Measurements from ENCODE around the gene C5orf22. TPM values are rescaled to one million over a fixed set of nuclear protein-coding genes. Genes with fewer than 3 reads are reported as not detected.

Gene C5orf22
- total RNA-seq (2014; rRNA removed; shearing (Covaris generic)) (20.5 and 21.6 TPM in 2 replicates), total RNA-seq (2022) (31.4 and 33.5 TPM in 2 replicates), Bru-seq, nascent RNA (percentile 77 among the genes with signal in this experiment), BruChase-seq, experiment 1, labeled RNA remaining after a 6-hour chase (percentile 75 among the genes with signal in this experiment), BruChase-seq, experiment 2, labeled RNA remaining after a 2-hour chase (percentile 82 among the genes with signal in this experiment)
- long read RNA-seq, transcript C5orf22-201 (9 exons, 3,612 nt): major isoform, 23 of 41 reads
- long read RNA-seq, partial matches to known transcripts: 0 of 41 reads
- long read RNA-seq, other reads (novel, unspliced or antisense): 17 of 41 reads

GRCh38 chr5:31531888-31532547, at the start of gene C5orf22, which contains the start of gene DROSHA:
C5orf22 (plus strand) TSS chr5:31532301; CDS start chr5:31532393, 92 bp downstream.
DROSHA (minus strand) TSS chr5:31532093; CDS start chr5:31529059, 3,034 bp downstream.
- CTCF ChIA-PET (ENCODE audit: unreplicated experiment): interaction anchor here (0.6 to 1.1 kb wide), 2 partner anchors 12 to 561 kb away, joined by 3 read pairs; no protein-coding TSS in a partner anchor
- Histone ChIP-seq H3K79me2 (ENCODE audit: insufficient read depth, low read depth, low read length) (peaks cover 61% of the 10 kb centered on the region), H3K27ac (ENCODE audit: low read depth, low read length, poor library complexity, severe bottlenecking) (peak within 1 kb of the TSS; percentile 74), H4K20me1 (ENCODE audit: insufficient read depth, low read length) (peaks cover 3% of the 10 kb centered on the region; the same call in 1 of the 2 replicates), H3K4me3 (ENCODE audit: low read depth, low read length, poor library complexity, severe bottlenecking) (peak within 1 kb of the TSS; percentile 78), H3K9me2 (ENCODE audit: insufficient read depth, low read length) (no peaks in the 10 kb centered on the region), H3K4me2 (ENCODE audit: low read length) (peak within 1 kb of the TSS; percentile 95), H2AFZ (ENCODE audit: low read length) (peak within 1 kb of the TSS; percentile 74), H3K4me1 (ENCODE audit: insufficient read depth, low read length, poor library complexity, severe bottlenecking) (peaks cover 34% of the 10 kb centered on the region), H3K36me3 (ENCODE audit: insufficient read depth, low read length) (peaks cover 54% of the 10 kb centered on the region), H3K9me3 (ENCODE audit: low read length) (no peaks in the 10 kb centered on the region)
- POLR2A ChIA-PET: interaction anchor here (0.6 to 1.9 kb wide), 10 partner anchors 9 to 720 kb away, joined by 3 to 13 read pairs (median 3); no protein-coding TSS in a partner anchor
- intact Hi-C loops (cut with micrococcal nuclease; ENCODE audit: unreplicated experiment): loop anchor here (10.0 kb wide), 1 partner anchor 1913 kb away; the partner anchor contains the start of gene TARS1
- TF ChIP-seq CTCF (conservative IDR thresholded peaks at IDR 0.05; ENCODE audit: low read length) (peak; percentile 52), EZH2phosphoT487 (IDR thresholded peaks at IDR 0.05; ENCODE audit: borderline replicate concordance, low read depth, low read length) (no peak)
- peak; percentile 96 for DNase-seq (ENCODE audit: low spot score)
- no TSS peak for BruUV-seq (replicated peaks)

- ChIA-PET POLR2A (no interaction called here), CTCF (ENCODE audit: unreplicated experiment) (no interaction called here)
- H3K36me3 ChIP-seq (ENCODE audit: insufficient read depth, low read length): peaks cover 86% of the 10 kb centered on the region
- no peak overlapping the region for H3K4me2 ChIP-seq (ENCODE audit: low read length)
- no peak overlapping the region for H3K27ac ChIP-seq (ENCODE audit: low read depth, low read length, poor library complexity, severe bottlenecking)
- BruUV-seq (replicated peaks): no TSS peak
- TF ChIP-seq CTCF (conservative IDR thresholded peaks at IDR 0.05; ENCODE audit: low read length): no peak
- no peaks in the 10 kb centered on the region for H3K9me2 ChIP-seq (ENCODE audit: insufficient read depth, low read length)
- intact Hi-C loops (cut with micrococcal nuclease; ENCODE audit: unreplicated experiment): no loop called here
- no peaks in the 10 kb centered on the region for H3K4me1 ChIP-seq (ENCODE audit: insufficient read depth, low read length, poor library complexity, severe bottlenecking)
- no peaks in the 10 kb centered on the region; the same call in 1 of the 2 replicates for H4K20me1 ChIP-seq (ENCODE audit: insufficient read depth, low read length)
- no peak overlapping the region for H3K4me3 ChIP-seq (ENCODE audit: low read depth, low read length, poor library complexity, severe bottlenecking)
- no peaks in the 10 kb centered on the region for H3K9me3 ChIP-seq (ENCODE audit: low read length)
- H3K79me2 ChIP-seq (ENCODE audit: insufficient read depth, low read depth, low read length): no peaks in the 10 kb centered on the region
- no peak overlapping the region for H2AFZ ChIP-seq (ENCODE audit: low read length)
- no peak for DNase-seq (ENCODE audit: low spot score)
Measured at GRCh38 chr5:31485376-31486207, 46.5 kb upstream of the C5orf22 start.

Data from OCI-LY7 (cell line).